ENCODE data around the gene WWP2.

The WWP2 gene

GRCh38 chr16:69859105-69859989 lies 97.2 kb downstream of the WWP2 start:
- DNase-seq: peak; percentile 62

GRCh38 chr16:69860233-69861231 lies 98.4 kb downstream of the WWP2 start:
- no peak for DNase-seq

GRCh38 chr16:69861292-69862030 lies 99.3 kb downstream of the WWP2 start:
- no peak for DNase-seq

- DNase-seq: no peak
These were observed 101.5 kb downstream of the WWP2 start for GRCh38 chr16:69863401-69864281.

- DNase-seq: no peak
These were observed 103.6 kb downstream of the WWP2 start for GRCh38 chr16:69865701-69866100.

- DNase-seq: no peak
These were observed 105.8 kb downstream of the WWP2 start for GRCh38 chr16:69867784-69868560.

GRCh38 chr16:69870761-69871160 lies 108.6 kb downstream of the WWP2 start:
- no peak for DNase-seq

GRCh38 chr16:69871708-69872107 lies 109.6 kb downstream of the WWP2 start:
- DNase-seq: no peak

GRCh38 chr16:69872888-69873287 lies 110.8 kb downstream of the WWP2 start:
- no peak for DNase-seq

- DNase-seq: no peak
These were observed 111.7 kb downstream of the WWP2 start for GRCh38 chr16:69873783-69874182.

GRCh38 chr16:69874271-69874670 lies 112.1 kb downstream of the WWP2 start:
- DNase-seq: no peak

- no peak for DNase-seq
These were observed 118.6 kb downstream of the WWP2 start for GRCh38 chr16:69880640-69881133.

- no peak for DNase-seq
These were observed 119.0 kb downstream of the WWP2 start for GRCh38 chr16:69881141-69881540.

- DNase-seq: no peak
These were observed 121.6 kb downstream of the WWP2 start for GRCh38 chr16:69883744-69884143.

- DNase-seq: no peak
These were observed 123.6 kb downstream of the WWP2 start for GRCh38 chr16:69885722-69886121.

GRCh38 chr16:69886726-69887125 lies 124.6 kb downstream of the WWP2 start:
- DNase-seq: no peak

GRCh38 chr16:69888005-69888590 lies 126.0 kb downstream of the WWP2 start:
- no peak for DNase-seq

- DNase-seq: no peak
These were observed 127.3 kb downstream of the WWP2 start for GRCh38 chr16:69889295-69889964.

- peak; percentile 51 for DNase-seq
These were observed 128.2 kb downstream of the WWP2 start for GRCh38 chr16:69890114-69890891.
